Myocyte (in vitro differentiated cells): ENCODE measurements around the gene AREG. TPM values are rescaled to one million over a fixed set of nuclear protein-coding genes. Genes with fewer than 3 reads are reported as not detected.
A peak's percentile ranks its signal among the peaks of the same experiment; 100 is the strongest.

Experiments
- DNase-seq: peaks from one replicate; pipeline ENCODE4 v3.0.0-alpha.2; 2012; ENCODE audit warnings: low read depth
- total RNA-seq: library from RNA; depleted of rRNA; stranded (reverse); fragments of >200 nt; gene quantifications from 2 replicates; pipeline ENCODE4 v1.2.3, GENCODE V29; 2014

AREG gene
- total RNA-seq, 1 donor from 2014 or later, result not detected

DNA sequence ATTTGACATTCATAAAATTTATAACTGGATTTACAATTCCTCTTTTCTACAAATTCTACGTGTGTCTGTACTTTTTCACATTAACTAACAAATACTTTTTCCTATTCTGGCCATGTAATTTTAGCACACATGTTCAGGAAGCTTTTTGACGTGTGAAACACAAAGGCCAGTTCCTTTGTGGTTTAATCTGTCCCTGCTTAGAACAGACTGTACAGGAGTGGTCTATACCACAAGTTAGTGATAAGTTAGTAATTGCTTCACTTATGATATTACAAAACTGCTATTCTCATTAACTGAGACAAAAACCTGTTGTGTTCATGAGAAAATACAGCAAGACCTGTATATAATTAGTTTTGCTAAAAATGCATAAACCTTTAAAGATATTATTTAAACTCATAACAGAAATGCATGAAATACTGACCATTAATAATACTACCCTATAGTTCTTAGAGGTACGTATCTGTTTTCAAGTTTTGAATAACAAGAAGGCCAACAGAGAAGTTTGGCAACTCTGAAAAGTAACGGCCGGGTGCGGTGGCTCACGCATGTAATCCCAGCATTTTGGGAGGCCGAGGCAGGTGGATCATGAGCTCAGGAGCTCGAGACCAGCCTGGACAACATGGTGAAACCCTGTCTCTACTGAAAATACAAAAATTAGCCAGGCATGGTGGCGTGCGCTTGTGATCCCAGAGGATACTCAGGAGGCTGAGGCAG is 13.7 kb upstream of the AREG start:
- DNase-seq, result no peak

DNA sequence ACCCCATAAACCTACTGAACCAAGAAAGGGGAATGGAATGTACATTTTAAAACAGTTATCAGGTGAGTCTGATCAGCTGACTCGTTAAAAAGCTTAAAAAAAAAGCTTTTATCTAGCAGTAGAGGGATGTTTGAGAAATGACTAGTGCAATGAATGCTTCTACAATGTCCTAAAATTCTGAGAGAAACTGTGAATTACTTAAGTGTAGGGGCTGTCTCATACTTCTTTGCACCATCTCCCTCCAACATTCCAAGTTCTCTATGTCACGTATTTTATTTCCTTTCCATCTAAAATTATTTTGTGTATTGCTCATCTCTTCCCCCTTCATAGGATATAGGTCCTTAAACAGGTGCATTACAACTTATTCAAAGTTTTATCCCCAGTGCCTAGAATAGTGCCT is 11.9 kb upstream of the AREG start:
- no peak for DNase-seq

DNA sequence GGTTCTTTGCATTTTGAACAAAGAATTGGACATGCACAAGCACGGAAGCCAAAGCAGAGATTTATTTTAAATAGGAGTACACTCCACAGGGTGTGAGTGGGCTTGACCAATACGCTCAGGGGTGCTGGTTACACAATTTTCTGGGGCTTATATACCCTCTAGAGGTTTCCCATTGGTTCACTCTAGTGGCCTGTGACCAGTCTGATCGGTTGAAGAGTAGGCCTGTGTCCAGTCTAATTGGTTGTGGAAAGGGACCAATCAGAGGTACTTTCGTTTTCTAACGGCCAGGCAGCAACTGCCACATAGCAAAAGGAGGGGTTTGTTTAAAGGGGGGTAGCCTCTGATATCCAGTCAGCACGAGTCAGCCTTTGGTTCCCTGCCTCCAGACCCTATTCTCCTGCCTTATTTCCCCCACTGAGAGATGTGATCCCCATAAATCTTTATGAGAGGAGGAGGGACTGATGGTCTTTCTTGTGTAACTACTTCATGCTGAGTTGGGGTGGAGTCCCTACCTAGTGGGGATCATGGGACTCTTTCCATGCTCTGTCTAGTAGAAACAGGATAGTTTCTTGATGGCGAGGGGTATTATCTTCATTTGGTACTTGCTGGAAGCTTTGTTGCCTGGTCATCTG is 11.3 kb upstream of the AREG start:
- no peak for DNase-seq

DNA sequence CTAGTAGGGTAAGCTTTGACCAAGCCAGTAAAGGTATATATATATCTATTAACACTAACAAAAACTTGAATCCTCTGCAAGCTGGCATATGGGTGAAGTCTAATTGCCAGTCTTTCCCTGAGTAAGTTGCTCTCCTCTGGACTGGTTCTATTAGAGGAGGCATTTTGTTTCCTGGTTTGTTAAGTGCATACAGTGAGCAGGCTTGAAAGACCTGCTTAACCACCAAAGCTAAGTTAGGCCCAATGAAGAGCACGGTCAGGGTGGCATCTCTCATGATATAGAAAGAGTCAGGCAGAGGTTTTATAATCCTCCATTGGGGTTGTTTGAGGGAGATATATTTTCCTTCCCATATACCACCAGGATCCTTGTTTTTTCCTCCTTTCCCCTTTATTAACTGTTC is 9.6 kb upstream of the AREG start:
- no peak for DNase-seq

DNA sequence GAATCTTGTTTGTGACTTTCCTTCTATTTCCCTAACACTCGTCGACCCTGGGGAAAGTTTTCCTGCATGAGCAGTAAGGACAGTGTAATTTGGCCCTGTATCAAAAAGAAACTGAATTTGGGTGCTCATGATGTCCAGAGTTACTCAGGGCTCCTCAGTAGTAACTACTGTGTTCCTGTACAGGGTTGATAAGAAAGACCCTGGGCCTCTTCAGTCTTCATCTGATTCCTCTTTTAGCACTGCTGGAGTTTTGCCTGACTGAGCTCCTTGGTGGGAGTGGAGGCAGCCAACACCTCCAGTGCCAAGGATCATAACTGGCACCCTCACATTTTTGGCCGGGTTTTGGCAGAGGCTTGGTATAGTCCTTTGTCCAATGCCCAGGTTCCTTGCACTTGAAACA is 7.1 kb upstream of the AREG start:
- DNase-seq, result no peak

DNA sequence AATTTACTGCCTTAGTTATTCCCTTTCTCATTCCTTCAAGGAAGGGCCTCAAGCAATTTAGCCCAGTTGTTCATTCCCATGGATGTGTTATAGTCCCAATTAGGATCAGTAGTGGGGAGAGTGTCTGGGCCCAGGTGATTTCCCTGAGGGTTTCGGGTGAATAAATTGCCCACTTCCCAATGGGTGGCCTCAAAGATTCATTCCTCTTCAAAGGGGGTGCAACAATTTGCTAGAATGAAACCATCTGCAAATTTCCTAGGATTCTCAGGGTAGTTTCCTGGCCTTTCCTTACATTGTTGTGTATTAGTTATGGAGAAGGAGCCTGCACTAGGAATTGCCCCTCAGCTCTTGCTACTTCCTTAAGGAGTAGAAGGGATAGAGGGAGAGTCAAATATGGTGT is 6.3 kb upstream of the AREG start:
- DNase-seq, result no peak

DNA sequence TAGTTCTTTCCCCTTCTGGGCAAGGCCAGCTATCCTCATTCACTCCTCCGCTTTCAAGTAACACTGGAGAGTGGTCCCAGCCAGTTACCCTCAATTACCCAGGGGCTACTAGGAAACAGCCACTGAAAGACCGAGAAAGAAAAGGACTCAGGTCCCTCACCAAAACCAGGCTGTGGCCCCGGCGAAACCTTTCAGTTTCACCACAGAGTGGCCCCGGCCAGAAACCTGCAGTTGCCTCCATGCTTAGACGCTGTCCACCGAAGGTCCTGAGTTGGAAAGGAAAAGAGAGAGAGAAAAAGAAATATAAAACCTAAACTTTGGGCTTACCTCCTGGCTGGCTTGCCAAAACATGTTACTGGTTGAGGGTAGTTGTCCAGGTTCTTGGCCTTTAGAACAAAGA is 5.0 kb upstream of the AREG start:
- DNase-seq, result no peak

DNA sequence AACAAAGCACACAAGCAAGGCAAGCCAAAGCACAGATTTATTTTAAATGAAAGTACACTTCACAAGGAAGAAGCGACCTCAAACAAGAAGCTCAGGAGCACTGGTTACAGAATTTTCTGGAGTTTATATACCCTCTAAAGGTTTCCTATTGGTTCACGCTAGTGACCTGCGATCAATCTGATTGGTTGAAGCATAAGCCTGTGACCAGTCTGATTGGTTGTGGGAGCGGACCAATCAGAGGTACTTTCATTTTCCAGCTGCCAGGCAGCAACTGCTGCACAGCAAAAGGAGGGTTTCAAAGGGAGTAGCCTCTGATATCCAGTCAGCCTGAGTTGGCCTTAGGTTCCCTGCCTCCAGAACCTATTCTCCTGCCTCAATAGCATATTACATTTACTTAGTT is 4.6 kb upstream of the AREG start:
- DNase-seq, result no peak

DNA sequence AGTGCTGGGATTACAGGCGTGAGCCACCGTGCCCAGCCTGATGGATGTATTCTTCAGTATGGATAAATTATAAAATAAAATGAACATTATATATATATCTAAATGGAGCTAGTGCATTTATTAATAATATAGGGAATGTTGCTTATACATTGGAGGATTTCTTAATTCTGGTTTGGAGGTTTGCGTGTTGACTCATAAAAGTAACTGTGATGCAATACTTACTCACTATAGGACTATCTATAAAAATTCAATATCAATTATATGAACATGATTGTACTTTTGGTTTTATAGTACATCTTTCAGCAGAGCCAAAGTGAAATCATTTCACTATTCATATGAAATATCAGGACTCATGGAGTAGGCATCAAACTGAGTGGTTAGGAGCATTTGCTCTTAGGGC is 3.2 kb upstream of the AREG start:
- DNase-seq, result no peak

DNA sequence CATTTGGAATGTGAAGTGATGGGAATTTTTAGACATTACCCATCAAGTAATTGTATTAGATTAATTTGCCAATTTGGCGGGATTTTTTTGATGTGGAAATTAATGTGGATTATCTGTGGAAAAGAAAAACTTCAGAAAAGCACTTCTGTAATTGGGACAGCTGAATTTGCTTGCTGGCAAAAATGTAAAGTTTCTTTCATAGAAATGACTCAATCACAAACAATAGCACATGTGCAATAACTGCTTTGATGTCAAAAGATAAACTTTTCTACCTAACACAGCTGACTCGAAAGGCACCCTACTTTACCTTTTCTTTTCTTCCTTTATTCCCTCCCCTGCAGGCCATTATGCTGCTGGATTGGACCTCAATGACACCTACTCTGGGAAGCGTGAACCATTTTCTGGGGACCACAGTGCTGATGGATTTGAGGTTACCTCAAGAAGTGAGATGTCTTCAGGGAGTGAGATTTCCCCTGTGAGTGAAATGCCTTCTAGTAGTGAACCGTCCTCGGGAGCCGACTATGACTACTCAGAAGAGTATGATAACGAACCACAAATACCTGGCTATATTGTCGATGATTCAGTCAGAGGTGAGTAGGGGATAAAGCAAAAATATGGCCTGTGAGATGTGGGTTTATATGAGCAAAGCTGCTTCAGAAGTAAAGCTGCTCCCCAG is 1.4 kb downstream of the AREG start:
- no peak for DNase-seq

DNA sequence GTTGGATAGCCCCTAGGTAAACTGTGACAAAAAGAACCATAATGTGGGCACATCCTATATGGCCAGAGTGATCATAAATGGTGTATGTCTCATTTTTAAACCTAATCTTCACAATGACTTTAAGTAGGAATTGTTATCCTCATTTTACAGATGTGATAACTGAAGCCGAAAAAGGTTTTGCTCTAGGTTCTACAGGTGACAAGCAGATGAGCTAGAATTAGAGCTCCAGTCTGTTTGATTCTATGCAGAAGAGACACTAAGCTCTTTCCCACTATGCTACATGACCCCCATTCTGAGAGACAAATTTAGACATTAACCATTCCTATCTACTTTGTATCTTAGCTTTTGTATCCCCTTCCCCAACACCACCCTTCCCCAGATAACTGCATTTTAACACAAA is 2.0 kb downstream of the AREG start:
- DNase-seq, result no peak

DNA sequence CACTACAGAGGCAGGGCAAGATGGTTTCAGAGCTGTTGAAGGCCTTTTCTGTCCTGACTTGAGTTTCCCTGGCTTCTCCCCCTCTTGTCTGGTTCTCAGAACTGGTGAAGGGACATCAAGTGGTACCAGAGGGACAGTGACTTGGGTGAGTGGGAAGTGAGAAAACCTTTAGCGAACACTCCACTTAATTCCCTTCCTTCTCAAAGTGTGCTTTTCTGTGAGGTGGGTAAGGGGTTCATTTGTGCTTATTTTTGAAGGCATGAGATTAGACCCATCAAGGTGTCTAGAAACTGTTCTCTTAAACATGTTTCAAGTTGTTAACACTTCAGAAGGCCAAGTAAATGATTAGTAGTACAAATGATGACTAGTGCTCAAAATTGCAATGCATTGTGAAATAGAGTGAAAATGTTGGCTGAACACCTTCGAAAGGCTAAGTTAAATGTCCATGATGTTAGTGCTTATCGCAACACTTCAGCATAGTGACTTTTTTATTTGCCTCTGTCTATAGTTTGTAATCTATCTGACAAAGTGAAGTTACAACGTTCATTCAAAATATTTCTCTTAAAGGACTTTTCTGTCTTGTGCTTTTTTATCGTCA is 2.8 kb downstream of the AREG start:
- no peak for DNase-seq

DNA sequence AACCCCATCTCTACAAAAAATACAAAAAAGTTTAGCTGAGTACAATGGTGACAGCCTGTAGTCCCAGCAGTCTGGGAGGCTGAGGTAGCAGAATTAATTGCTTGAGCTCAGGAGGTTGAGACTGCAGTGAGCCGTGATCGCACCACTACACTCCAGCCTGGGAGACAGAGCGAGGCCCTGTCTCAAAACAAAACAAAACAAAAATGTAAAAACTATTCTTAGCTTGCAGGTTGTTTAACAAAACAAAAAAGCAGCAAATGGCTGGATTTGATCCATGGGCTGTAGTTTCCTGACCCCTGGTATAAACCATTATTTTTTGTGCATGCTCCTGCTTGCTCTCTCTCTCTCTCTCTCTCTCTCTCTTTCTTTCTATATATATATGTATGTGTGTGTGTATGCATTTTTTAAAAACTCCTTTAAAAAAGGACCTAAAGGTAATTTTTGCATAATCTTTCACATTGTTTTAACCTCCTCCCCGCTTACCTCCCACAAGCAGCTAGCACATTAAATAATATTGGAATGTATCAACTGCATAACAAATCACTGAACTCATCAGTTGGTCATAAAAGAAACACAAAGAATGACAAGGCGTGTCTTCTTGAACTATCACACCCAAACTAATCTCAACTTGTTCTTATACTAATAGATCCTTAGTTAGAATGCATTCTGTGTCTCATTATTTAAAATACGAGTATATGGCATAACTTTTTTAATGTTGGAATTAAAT is 4.8 kb downstream of the AREG start:
- DNase-seq, result no peak

DNA sequence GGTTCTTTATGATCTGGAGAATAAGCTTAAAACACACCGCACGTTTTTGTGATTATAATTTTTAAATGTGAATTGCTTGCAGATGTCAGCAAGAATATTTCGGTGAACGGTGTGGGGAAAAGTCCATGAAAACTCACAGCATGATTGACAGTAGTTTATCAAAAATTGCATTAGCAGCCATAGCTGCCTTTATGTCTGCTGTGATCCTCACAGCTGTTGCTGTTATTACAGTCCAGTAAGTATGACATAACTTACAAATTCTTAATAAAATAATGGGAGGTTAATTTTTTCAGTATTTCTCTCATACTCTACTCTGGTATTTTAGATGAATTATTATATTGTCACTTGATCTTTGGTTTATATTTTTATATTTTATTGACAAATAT is 5.4 kb downstream of the AREG start:
- no peak for DNase-seq

DNA sequence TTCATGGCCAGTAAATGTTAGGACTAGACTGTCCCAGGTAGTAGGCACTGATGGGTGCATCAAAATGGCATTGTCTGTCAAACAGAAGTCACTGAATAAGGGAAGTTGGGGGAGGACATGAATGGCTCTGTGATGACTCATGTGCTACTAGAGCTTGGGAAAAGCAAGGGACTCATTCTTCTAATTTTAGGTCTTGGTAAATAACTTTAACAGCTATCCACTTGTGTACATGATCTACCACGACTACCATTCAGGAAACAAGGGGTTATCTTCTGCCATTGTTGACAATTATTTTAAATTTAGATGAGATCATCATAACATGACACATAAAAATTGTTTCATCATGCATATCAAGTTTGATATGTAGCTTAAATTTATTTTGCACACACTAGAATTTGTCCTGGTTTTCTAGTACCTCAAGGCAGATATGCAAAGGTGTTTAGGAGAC is 6.3 kb downstream of the AREG start:
- peak; percentile 92 for DNase-seq

DNA sequence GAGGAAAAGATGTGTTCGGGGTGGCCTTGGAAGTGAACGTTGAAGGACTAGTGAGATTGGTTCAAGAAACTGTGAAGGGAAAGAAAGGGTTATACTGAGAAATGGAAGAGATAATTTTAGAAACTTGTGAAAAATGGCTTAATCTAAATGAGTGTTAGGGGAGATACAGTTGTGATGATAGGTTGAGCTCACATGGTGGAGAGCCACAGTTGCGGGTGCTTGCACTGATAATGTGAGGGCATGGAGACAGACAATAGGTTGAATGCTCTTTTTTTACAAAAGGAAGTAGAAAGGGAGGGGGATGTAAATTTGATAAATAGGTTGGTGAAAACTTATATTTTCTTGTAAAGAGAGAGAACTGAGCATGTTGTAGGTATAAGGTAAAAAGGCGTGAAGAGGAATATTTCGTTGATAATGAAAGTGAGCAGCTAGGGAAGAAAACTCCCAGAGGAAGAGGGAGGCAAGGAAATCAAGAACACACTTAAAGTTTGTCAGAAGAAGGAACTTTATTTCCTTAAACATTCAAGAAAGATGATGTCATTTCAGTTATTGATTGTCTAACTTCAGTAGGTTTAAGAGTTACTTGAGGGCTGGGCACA is 8.2 kb downstream of the AREG start:
- DNase-seq, result no peak

DNA sequence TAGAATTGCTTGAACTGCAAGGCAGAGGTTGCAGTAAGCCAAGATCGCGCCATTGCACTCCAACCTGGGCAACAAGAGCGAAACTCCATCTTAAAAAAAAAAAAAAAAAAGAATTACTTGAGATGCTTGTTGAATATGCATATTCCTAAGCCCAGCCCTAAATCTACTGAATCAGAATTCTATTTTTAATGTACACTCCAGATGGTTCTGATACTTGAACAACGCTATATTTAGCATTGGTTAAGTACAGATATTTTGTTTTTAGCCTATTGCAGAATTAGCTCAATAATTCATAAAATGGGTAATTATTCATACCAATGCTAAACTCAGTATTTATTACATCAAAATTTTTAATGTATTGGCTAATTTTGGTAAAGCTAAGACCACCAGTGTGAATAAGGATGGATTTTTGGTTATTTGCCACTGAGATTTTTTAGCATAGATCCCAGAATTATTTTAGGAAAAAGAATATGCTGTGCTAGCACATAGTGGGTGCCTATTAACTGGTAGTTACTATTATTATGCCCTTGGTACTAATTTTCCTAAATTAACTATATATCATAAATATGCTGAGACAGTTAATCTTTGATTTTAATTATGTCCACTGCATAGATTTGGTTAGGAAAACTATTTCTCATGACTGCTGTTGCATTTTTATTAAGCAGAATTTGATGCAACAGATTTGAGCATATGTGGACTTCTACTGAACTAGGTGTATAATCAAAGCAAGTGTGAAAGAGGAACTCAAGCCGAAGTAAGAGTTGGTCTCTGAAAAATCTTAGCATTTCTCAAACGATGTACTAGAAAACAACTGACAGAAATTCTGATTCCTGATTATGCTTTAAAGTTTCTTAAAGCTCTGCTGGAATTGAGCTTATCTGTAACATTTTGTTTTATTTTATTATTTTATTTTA is 9.2 kb downstream of the AREG start:
- no peak for DNase-seq

DNA sequence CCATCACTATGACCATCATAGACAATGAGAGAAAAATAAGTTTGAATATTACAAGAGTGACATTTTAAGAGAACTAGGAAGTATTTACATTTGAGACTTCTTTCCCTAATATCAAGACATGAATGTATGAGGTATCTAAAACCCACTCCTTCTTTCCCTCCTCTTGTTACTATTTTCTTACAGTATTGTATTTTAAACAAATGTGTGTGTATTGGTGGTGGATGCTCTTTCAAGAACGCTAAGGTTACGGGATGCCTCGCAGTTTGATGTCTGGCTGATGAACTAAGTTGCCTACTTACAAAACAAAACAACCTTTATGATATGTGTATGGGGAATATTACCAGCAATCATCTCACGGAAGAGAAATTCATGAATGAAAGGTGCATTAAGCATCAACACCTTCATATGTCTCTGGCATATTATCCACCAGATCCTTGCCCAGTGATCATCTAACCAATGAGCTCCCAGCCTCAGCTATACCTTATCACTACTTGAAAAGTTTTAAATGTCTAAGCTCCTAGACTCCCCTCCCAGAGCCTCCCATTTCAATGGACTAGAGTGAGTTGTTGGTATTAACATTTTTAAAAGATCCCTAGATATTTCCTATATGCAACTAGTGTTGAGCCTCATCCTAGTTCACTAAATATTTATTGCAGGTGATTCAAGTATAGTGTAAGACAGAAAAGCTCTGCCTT is 10.6 kb downstream of the AREG start:
- DNase-seq, result no peak

DNA sequence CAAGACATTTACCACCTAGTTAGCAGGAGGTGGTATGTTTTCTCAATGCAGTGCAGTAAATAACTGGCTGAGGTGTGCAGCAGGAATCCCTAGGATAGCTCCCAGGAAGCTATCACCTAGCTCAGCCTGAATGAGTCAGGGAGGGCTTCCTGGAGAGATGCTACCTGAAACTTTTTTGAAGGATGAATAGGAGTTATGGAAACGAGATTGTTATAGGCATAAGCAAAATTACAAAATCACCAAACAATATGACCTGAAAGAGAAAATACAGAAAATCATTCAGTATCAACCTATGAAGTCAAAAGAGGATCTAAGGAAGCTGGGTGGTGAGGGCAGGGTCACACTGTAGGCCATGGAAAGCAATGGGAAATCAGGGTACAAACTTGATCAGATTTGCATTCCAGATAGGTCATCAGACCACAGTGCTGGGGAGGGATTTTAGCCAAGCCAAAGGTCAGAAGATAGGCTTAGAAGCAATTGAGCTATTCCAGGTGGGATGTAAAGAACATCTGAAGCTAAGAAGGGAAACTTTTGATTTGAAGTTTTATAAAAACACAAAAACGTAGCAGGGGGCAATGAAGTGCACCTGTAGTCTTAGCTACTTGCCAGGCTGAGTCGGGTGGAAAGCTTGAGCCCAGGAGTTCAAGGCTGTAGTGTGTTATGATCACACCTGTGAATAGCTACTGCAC is 11.3 kb downstream of the AREG start:
- DNase-seq, result no peak
